MV-4-11 (cell line): Measurements from ENCODE around the gene VWA8.
"Not testable (repeated sequence)": the region's sequence is repeated elsewhere in the genome, so short reads cannot be mapped to it uniquely, and the experiment has no call there.

ENCODE experiments used
- DNase-seq: peaks from one replicate; lab custom pipeline; 2025; lab: John Stamatoyannopoulos, UW

VWA8 gene

GRCh38 chr13:41645331-41645730, 315.6 kb downstream of the VWA8 start:
- no peak for DNase-seq

- DNase-seq, result no peak
These were observed 316.2 kb downstream of the VWA8 start for GRCh38 chr13:41644742-41645141.

GRCh38 chr13:41643507-41643906, 317.4 kb downstream of the VWA8 start:
- DNase-seq, result no peak

GRCh38 chr13:41641961-41642360, 318.9 kb downstream of the VWA8 start:
- DNase-seq, result no peak

GRCh38 chr13:41641429-41641828, 319.5 kb downstream of the VWA8 start:
- no peak for DNase-seq

- DNase-seq, result peak; percentile 15
These were observed 320.7 kb downstream of the VWA8 start for GRCh38 chr13:41639955-41640780.

- no peak for DNase-seq
These were observed 321.5 kb downstream of the VWA8 start for GRCh38 chr13:41639237-41639904.

DNA sequence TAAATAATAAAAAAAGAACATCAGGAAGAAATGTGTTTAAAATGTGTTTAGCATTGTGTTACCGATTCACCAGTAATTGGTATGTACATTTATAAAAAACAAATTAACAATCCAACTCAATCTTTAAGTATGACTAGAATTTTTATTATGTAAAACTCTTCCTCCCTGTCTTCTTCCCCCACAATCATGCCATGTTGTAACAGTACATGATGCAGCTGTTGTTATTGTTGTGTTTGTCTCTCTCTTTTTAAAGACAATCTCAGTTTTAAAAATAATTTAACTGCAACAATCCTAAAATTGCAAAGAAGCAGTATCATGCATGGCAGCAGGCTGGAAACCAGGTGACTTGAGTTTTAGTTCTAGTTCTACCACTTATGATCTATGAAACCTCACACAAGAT, 323.3 kb downstream of the VWA8 start:
- DNase-seq, result no peak

- DNase-seq, result not testable (repeated sequence)
These were observed 323.9 kb downstream of the VWA8 start for GRCh38 chr13:41637032-41637431.

DNA sequence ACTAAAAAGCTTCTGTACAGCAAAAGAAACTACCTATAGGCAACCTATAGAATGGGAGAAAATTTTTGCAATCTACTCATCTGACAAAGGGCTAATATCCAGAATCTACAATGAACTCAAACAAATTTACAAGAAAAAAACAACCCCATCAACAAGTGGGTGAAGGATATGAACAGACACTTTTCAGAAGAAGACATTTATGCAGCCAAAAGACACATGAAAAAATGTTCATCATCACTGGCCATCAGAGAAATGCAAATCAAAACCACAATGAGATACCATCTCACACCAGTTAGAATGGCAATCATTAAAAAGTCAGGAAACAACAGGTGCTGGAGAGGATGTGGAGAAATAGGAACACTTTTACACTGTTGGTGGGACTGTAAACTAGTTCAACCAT, 324.3 kb downstream of the VWA8 start:
- not testable (repeated sequence) for DNase-seq

GRCh38 chr13:41634407-41634806, 326.5 kb downstream of the VWA8 start:
- no peak for DNase-seq

- no peak for DNase-seq
These were observed 327.1 kb downstream of the VWA8 start for GRCh38 chr13:41633776-41634175.

DNA sequence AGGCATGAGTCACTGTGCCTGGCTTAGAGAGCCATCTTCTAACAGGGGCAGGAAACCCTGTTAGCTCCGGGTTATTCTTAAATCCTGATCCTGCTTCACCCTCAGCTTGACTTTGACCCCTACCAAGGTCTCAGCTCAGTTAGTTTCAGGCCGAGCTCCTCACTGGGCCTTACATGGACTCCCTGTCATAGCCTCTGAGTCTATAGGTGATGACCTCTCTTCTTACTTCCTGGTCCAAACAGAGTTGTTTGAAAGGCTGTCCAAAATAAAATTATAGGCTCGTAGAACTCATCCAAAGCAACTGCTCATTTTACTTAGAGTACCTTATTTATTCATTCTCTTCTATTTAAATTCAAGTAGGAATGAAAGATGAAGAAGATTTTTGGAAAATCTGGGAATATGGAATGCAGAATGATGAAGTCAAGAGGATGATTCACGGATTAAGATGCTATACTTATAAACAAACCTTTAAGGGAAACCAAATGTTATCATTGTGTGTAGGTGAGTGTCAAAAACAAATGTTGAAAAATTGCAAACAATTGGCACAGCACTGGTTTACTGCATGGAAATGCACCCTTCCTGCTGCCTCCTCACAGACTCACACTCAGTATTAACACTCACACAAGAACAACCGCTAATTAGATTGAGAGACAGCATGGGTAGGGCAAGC, 329.5 kb downstream of the VWA8 start:
- no peak for DNase-seq

DNA sequence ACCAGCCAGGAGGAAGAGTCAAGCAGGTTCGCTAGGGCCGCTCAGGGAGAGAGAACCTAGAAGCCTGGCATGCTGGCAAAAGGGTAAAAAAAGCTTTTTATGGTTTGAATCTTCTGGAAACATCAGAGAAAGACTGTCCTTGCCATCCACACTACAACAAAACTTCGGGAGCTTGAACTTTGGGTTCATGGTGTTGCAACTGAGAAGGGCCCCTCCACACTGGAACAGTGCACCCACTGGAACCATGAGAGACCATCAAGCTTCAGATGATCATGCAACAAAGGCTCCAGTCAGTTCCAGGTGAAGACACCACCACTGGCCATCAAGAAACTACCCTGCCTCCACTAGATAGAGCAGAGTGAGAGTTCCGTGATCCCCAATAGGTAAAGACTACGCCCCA, 333.5 kb downstream of the VWA8 start:
- no peak for DNase-seq

GRCh38 chr13:41624041-41624440, 336.9 kb downstream of the VWA8 start:
- DNase-seq, result no peak

DNA sequence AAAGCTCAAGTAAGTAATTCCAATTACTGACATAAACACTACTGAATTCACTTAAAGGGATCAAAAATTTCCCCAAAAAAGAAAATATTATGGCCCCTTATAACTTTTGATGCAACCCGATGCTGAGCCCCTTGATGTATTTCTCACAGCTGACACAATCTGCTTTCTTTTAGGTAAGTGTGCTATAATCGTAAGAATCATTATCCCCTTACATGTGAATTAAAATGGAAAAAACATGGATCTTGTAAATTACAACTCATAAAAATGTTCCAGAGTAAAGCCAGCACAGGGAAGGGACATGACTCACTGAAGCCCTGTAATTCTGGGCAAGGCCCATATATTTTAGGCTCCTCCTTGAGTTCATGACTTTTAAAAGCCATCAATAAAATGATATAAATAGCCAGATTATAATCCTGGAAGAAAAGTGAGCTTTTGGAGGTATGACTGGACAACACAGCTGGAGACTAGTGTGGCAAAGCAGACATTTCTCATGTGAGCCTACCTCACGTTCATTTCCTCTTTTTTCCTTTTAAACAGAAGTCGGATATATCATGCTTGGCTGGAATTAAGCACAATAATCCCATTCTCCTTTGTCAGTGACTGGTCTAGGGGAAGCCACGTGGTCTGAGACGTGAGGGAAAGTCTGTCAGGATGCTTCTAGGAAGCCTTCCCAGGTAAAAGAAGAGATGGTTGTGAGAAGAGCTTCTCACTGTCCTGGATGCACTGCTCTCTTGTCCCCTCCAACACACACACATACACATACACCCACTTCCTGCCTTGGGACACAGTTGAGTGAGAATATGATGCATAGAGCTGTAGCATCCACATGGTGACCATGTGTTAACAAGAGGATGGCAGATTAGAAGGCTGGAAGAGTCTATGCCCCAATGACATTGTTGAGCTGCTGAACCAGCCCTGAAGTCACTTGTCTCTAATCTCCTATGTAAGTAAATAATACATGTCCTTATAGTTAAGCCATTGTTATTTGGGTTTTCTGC, 338.2 kb downstream of the VWA8 start:
- DNase-seq, result peak; percentile 66

DNA sequence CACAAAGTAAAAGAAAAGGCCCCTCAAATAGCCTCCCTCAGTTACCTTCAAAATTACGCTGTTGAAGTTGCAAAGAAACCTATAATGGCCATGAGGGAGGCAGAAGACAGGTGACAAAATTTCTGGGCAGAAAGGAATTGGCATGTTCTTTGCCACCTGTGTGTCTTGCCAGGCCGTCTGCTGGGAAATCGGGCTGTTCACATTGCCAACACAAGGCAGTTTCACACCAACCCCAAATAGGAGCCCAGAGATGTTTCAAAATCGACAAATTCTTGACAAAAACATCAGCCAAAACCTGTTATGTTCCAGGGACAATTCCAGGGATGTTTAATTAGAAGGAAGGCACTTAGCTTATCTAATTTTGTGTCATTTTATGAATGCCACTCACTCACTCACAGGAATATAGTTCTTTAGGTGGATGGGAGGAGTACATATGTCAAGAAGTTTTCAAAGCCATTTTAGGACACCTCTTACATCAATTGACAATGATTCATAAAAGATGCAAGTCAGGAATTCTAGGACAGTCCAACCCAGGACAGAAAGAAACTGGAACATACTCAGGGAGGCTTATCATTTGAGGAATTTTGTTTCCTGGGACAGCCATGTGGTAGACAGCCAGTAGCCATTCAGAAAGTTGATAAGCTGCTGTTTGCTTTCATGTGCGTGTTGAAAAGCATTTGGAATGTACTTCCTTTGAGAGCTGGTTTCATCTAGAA, 339.0 kb downstream of the VWA8 start:
- no peak for DNase-seq

- DNase-seq, result not testable (repeated sequence)
These were observed 343.3 kb downstream of the VWA8 start for GRCh38 chr13:41617633-41618032.

- no peak for DNase-seq
These were observed 344.8 kb downstream of the VWA8 start for GRCh38 chr13:41616151-41616550.

DNA sequence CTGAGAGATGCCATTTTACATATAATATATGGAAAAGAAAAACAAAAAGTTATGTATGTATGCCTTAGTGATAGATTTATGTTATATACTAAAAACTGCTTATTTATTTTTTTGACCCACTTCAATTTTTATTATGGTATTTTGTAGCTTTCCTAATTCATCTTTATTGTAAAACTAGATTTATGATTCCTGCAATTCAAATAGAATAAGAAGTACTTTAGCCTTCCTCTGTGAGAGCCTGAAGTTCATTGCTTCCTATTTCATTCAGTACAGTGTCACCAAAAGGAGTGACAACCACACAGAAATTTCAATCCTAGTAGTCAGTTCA, 345.4 kb downstream of the VWA8 start:
- DNase-seq, result no peak
